GM18505 (cell line): ENCODE data around the gene ATP2B2.
"Not testable (repeated sequence)": the region's sequence is repeated elsewhere in the genome, so short reads cannot be mapped to it uniquely, and the experiment has no call there.

Source experiments
- ATAC-seq: cut with Tn5 transposase; IDR thresholded peaks from one replicate; pipeline ENCODE4 v1.9.1; 2021; ENCODE audit not compliant: unreplicated experiment
- POLR2A ChIP-seq: IDR thresholded peaks from 4 replicates; pipeline ENCODE4 v1.6.1; 2011; ENCODE audit warnings: borderline replicate concordance; ENCODE audit not compliant: insufficient read depth, insufficient read length; ENCODE audit errors: extremely low read depth

Gene ATP2B2

DNA sequence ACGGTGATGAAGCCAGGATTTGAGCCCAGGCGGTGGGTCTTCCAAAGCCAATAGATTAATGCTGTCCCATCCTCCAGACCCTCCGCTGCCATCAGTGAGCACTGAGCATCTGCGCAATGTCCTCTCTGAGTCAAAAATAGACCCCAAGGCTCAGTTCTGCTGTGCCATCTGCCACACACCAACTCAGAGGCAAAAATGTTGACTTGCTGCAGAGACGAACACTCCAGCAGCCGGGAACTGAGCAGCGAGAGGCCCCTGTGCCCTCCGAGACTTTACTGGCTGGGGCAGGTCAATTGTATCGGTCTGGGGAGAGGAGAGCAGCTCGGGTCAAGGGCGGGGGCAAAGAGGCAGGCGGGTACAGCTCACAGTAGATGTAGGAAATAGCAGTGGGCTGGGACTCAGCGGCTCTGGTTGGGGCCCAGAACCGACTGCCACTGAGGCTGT lies 41.5 kb upstream of the ATP2B2 start:
- ATAC-seq = no peak
- TF ChIP-seq POLR2A = no peak

GRCh38 chr3:10546181-10546624 lies 40.8 kb upstream of the ATP2B2 start:
- no peak for TF ChIP-seq POLR2A
- no peak for ATAC-seq

- ATAC-seq = no peak
- TF ChIP-seq POLR2A = no peak
Measured at GRCh38 chr3:10542518-10542917, 37.1 kb upstream of the ATP2B2 start.

- ATAC-seq = not testable (repeated sequence)
Measured at GRCh38 chr3:10540347-10540746, 35.0 kb upstream of the ATP2B2 start.

DNA sequence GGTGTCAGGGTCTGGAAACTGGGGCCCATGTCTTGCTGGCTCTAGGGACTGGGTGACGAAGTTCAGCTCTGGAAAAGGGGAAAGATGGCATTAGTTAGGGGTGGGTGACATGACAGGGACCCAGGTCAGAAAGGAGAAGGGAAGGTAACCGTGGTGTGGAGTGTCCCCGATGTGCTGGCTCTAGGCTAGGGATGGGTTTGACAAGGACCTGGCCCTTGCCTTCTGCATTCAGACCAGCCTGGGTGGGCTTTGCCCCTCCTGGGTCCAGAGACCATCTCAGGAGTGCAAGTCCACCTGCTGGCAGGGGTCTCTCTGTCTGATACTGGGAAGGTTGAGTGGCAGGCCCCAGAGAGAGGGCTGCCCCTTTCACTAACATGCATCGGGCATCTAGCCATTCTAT lies 28.7 kb upstream of the ATP2B2 start:
- TF ChIP-seq POLR2A = no peak
- ATAC-seq = no peak

- no peak for ATAC-seq
- no peak for TF ChIP-seq POLR2A
Measured at GRCh38 chr3:10533737-10534023, 28.3 kb upstream of the ATP2B2 start.

GRCh38 chr3:10532939-10533736 lies 27.8 kb upstream of the ATP2B2 start:
- TF ChIP-seq POLR2A = no peak
- no peak for ATAC-seq

- ATAC-seq = no peak
- TF ChIP-seq POLR2A = no peak
Measured at GRCh38 chr3:10531031-10531430, 25.6 kb upstream of the ATP2B2 start.

DNA sequence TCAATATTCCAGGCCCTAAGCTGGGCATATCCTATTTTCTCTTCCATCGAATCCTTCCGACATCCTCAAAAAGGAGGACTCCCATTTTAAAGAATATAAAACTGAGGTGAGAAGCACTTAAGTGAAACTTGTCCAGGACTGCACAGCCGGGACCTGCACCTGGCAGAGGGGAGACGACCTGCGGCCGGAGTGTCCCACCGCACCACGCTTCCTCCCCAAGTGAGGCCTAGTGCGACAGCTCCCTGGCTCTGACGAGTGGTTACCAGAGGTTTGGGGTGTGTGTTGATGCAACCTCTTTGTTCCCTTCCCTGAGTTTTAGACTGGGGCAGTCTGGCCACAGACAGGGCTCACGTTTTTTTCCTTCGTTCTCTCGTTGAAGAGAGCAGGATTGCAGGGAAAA lies 24.9 kb upstream of the ATP2B2 start:
- no peak for ATAC-seq
- no peak for TF ChIP-seq POLR2A

GRCh38 chr3:10529809-10530208 lies 24.4 kb upstream of the ATP2B2 start:
- no peak for TF ChIP-seq POLR2A
- no peak for ATAC-seq

- ATAC-seq = no peak
- no peak for TF ChIP-seq POLR2A
Measured at GRCh38 chr3:10528046-10528445, 22.7 kb upstream of the ATP2B2 start.

- ATAC-seq = no peak
- TF ChIP-seq POLR2A = no peak
Measured at GRCh38 chr3:10527295-10528001, 22.1 kb upstream of the ATP2B2 start.

DNA sequence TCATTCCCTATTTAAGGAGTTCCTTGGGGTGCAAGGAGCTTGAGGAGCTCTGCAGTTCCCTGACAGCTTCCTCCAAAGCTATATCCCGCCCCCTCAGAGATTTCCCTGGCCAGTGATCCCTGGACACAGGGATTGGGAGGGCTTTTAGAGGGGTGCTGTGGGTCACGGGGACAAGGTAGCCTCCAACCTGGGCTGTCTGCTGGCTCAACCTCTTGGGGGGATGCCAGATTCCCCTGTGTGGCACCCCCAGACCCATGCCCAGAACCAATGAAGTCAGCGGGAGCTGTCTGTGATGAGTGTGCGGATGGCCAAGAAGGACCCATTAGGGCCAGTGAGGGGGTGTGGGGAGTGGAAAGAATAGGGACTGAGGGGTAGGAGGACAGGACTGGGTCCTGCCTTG lies 21.0 kb upstream of the ATP2B2 start:
- TF ChIP-seq POLR2A = no peak

DNA sequence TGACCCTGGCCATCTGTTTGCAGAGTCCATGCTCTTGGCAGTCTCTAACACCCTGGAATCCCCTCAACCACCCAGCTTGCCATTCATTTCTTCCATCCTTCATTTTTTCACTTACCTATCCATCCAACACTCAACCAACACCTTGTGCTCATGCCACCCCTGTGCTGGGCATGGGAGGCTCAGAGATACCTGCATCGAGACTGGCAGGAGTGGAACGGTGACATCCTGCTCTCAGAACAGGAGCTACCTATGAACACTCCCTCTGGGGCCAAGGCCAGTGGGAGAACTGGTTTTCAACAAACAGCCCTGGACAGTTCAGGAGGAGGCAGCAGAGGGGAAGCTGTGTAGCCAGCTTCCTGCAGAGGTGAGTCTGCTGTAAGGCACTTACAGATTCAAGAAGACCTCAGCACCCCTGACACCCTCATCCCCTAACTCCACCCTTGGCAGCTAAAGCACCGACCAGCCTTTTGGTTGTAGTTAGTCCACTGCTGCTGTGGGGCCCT lies 19.5 kb upstream of the ATP2B2 start:
- ATAC-seq = no peak

More for the DNA sequence above, 21.0 kb upstream of the ATP2B2 start:
- ATAC-seq = no peak

More for the DNA sequence above, 19.5 kb upstream of the ATP2B2 start:
- no peak for TF ChIP-seq POLR2A
